H9 (cell line): Measurements from ENCODE around the gene ABCB8. TPM values are rescaled to one million over a fixed set of nuclear protein-coding genes. Genes with fewer than 3 reads are reported as not detected.

ENCODE experiments used
- DNase-seq: peaks from one replicate; pipeline ENCODE4 v3.0.0-alpha.2; 2017
- H2AFZ ChIP-seq: one replicate; pipeline ENCODE4 v1.6.1; 2013; ENCODE audit warnings: mild to moderate bottlenecking, low read length, control low read depth, moderate library complexity
- H2AK5ac ChIP-seq: 2 replicates; pipeline ENCODE4 v1.6.1; 2013; ENCODE audit warnings: low read length, control low read depth, mixed read lengths; ENCODE audit not compliant: insufficient read length
- H2BK120ac ChIP-seq: one replicate; pipeline ENCODE4 v1.6.1; 2013; ENCODE audit warnings: low read depth, mild to moderate bottlenecking, low read length, control low read depth, inconsistent platforms; ENCODE audit not compliant: poor library complexity, severe bottlenecking
- H2BK12ac ChIP-seq: 2 replicates; pipeline ENCODE4 v1.6.1; 2013; ENCODE audit warnings: low read length, control low read depth, mixed read lengths, low read depth; ENCODE audit not compliant: insufficient read length
- H2BK15ac ChIP-seq: 2 replicates; pipeline ENCODE4 v1.6.1; 2013; ENCODE audit warnings: low read depth, low read length, control low read depth
- H2BK20ac ChIP-seq: one replicate; pipeline ENCODE4 v1.6.1; 2013; ENCODE audit warnings: low read depth, mild to moderate bottlenecking, low read length, control low read depth, inconsistent platforms; ENCODE audit not compliant: poor library complexity, severe bottlenecking
- H2BK5ac ChIP-seq: 2 replicates; pipeline ENCODE4 v1.6.1; 2013; ENCODE audit warnings: low read length, control low read depth, mixed read lengths; ENCODE audit not compliant: insufficient read length
- H3K14ac ChIP-seq: 2 replicates; pipeline ENCODE4 v1.6.1; 2013; ENCODE audit warnings: low read length, control low read depth; ENCODE audit not compliant: insufficient read depth
- H3K18ac ChIP-seq: 2 replicates; pipeline ENCODE4 v1.6.1; 2013; ENCODE audit warnings: low read depth, mild to moderate bottlenecking, mixed read lengths, low read length, control low read depth; ENCODE audit not compliant: insufficient read length
- H3K23ac ChIP-seq: 2 replicates; pipeline ENCODE4 v1.6.1; 2013; ENCODE audit warnings: low read length, control low read depth, mixed read lengths, low read depth; ENCODE audit not compliant: insufficient read length
- H3K23me2 ChIP-seq: 2 replicates; pipeline ENCODE4 v1.6.1; 2013; ENCODE audit warnings: low read depth, mild to moderate bottlenecking, mixed read lengths, low read length, control low read depth; ENCODE audit not compliant: insufficient read length, poor library complexity, severe bottlenecking
- H3K27ac ChIP-seq: 2 replicates; pipeline ENCODE4 v1.5.1; 2013; ENCODE audit warnings: low read length, control low read depth, mixed read lengths, low read depth; ENCODE audit not compliant: insufficient read length
- H3K27me3 ChIP-seq: 2 replicates; pipeline ENCODE4 v1.6.1; 2013; ENCODE audit warnings: low read length, control low read depth, inconsistent platforms; ENCODE audit not compliant: insufficient read depth
- H3K4ac ChIP-seq: 2 replicates; pipeline ENCODE4 v1.6.1; 2013; ENCODE audit warnings: low read depth, mild to moderate bottlenecking, control low read depth, inconsistent platforms, low read length, moderate library complexity
- H3K4me1 ChIP-seq: 2 replicates; pipeline ENCODE4 v1.6.1; 2013; ENCODE audit warnings: low read length, control low read depth, inconsistent platforms; ENCODE audit not compliant: insufficient read depth
- H3K4me2 ChIP-seq: 2 replicates; pipeline ENCODE4 v1.6.1; 2013; ENCODE audit warnings: low read length, control low read depth, mixed read lengths; ENCODE audit not compliant: insufficient read length, insufficient read depth
- H3K56ac ChIP-seq: 2 replicates; pipeline ENCODE4 v1.6.1; 2013; ENCODE audit warnings: low read depth, mild to moderate bottlenecking, mixed read lengths, low read length, control low read depth; ENCODE audit not compliant: insufficient read length
- H3K79me1 ChIP-seq: 2 replicates; pipeline ENCODE4 v1.6.1; 2013; ENCODE audit warnings: low read depth, mild to moderate bottlenecking, moderate library complexity, low read length, control low read depth, inconsistent platforms; ENCODE audit not compliant: insufficient read depth, poor library complexity, severe bottlenecking
- H3K79me2 ChIP-seq: 2 replicates; pipeline ENCODE4 v1.6.1; 2013; ENCODE audit warnings: low read length, control low read depth, inconsistent platforms; ENCODE audit not compliant: insufficient read depth
- H3K9ac ChIP-seq: 2 replicates; pipeline ENCODE4 v1.6.1; 2013; ENCODE audit warnings: low read length, control low read depth, mixed read lengths; ENCODE audit not compliant: insufficient read length; ENCODE audit errors: extremely low read depth
- H3K9me3 ChIP-seq: one replicate; pipeline ENCODE4 v1.6.1; 2013; ENCODE audit warnings: low read depth, low read length, inconsistent platforms; ENCODE audit not compliant: control insufficient read depth
- H3T11ph ChIP-seq: one replicate; pipeline ENCODE4 v1.6.1; 2013; ENCODE audit warnings: mild to moderate bottlenecking, low read length, control low read depth, inconsistent platforms
- H4K20me1 ChIP-seq: one replicate; pipeline ENCODE4 v1.6.1; 2013; ENCODE audit not compliant: control insufficient read depth, insufficient read length, insufficient read depth
- H4K5ac ChIP-seq: 2 replicates; pipeline ENCODE4 v1.6.1; 2013; ENCODE audit warnings: low read depth, mild to moderate bottlenecking, mixed read lengths, low read length, control low read depth; ENCODE audit not compliant: insufficient read length
- H4K8ac ChIP-seq: replicated peaks from 2 replicates; pipeline ENCODE4 v1.6.1; 2013; ENCODE audit warnings: low read length, control low read depth, mixed read lengths, low read depth; ENCODE audit not compliant: insufficient read length
- H4K91ac ChIP-seq: 2 replicates; pipeline ENCODE4 v1.6.1; 2013; ENCODE audit warnings: low read depth, mild to moderate bottlenecking, moderate library complexity, mixed read lengths, low read length, control low read depth; ENCODE audit not compliant: insufficient read length
- H3K27ac Mint-ChIP-seq, 3 experiments: 2 replicates in 2 of 3; 3 replicates in 1 of 3; pipeline ENCODE4 v1.8.0; 2020 to 2021; ENCODE audit warnings: mixed read lengths in 3 of 3, mild to moderate bottlenecking in 1 of 3, moderate library complexity in 1 of 3
- H3K27me3 Mint-ChIP-seq: 2 replicates; pipeline ENCODE4 v1.8.0; 2021; ENCODE audit warnings: low read depth, mild to moderate bottlenecking, moderate library complexity, mixed read lengths
- H3K36me3 Mint-ChIP-seq, 3 experiments: 2 replicates in 2 of 3; 3 replicates in 1 of 3; pipeline ENCODE4 v1.8.0; 2020 to 2021; ENCODE audit warnings: low read depth in 3 of 3, mixed read lengths in 3 of 3; ENCODE audit not compliant: insufficient read depth in 1 of 3
- H3K4me1 Mint-ChIP-seq, 2 experiments: 2 replicates each; pipeline ENCODE4 v1.8.0; 2020; ENCODE audit warnings: mixed read lengths in 2 of 2
- H3K4me3 Mint-ChIP-seq, 2 experiments: 2 replicates in 1 of 2; 3 replicates in 1 of 2; pipeline ENCODE4 v1.8.0; 2020 to 2021; ENCODE audit warnings: mild to moderate bottlenecking in 2 of 2, mixed read lengths in 2 of 2, moderate library complexity in 1 of 2
- H3K9me3 Mint-ChIP-seq, 2 experiments: 2 replicates in 1 of 2; 3 replicates in 1 of 2; pipeline ENCODE4 v1.8.0; 2020; ENCODE audit warnings: mild to moderate bottlenecking in 2 of 2, mixed read lengths in 2 of 2, moderate library complexity in 1 of 2
- CTCF ChIP-seq: fragments of 200-600 bp; sonication (generic); conservative IDR thresholded peaks from 3 replicates; pipeline ENCODE4 v1.8.0; 2021; ENCODE audit warnings: antibody characterized with exemption, mild to moderate bottlenecking
- WGBS: extraction: QIAGEN DNeasy Blood & Tissue Kit; methylation state at CpG from one replicate; pipeline ENCODE4 v1.1.7; 2013; ENCODE audit warnings: missing lambda C conversion rate, low lambda C conversion rate, mixed read lengths; ENCODE audit not compliant: insufficient read length; ENCODE audit errors: extremely low coverage; 5-methylcytosine and 5-hydroxymethylcytosine counted together
- total RNA-seq: library from RNA; stranded (reverse); gene quantifications from 2 replicates; pipeline ENCODE4 v1.2.1, GENCODE V29; 2021

Gene ABCB8
- total RNA-seq, 1 experiment from 2014 or later: 22.1 TPM

DNA sequence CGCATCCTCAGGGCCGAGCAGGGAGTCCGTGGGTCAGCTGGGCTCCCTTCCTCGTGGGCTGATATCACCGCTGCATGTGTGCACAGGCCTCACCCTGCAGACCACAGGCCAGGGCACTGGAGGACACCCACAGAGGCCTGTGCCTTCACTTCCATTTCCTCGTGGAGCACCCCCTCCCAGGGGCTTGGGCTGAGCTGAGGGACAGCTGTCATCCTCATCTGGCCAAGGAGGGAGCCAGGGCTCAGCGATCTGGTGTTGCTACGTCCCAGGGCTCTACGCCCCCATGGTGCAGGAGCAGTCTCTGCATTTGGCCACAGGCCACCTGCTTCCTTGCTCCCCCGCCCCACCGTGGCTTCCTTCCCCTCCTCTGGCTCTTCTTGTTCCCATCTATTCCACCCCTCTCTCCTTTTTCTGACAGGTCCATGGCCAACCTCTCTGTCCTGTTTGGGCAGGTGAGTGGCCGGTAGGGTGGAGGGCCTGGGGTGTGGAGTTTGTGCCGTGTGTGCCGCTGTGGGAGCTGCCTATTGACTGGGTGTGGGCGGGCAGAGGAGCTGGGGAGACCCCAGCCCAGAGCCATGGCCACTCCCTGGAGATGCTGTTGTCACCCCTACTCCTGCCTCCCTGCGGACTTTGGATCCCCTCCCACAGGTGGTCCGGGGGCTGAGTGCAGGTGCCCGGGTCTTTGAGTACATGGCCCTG is 11.7 kb downstream of the ABCB8 start:
- no peaks in the 10 kb centered on the region for H3K79me1 ChIP-seq
- H3K9me3 ChIP-seq: no peaks in the 10 kb centered on the region
- H4K5ac ChIP-seq: no peak overlapping the region
- no peak overlapping the region for H3T11ph ChIP-seq
- no peak overlapping the region for H3K4ac ChIP-seq
- Mint-ChIP-seq H3K9me3 (no peaks in the 10 kb centered on the region; a peak in 1 of 5 replicates), H3K4me3 (no peak overlapping the region), H3K36me3 (peaks cover 0 to 5% (median 4%) of the 10 kb centered on the region in 3 experiments; a peak in 4 of 7 replicates), H3K27ac (no peak overlapping the region), H3K27me3 (peaks cover 5% of the 10 kb centered on the region), H3K4me1 (peaks cover 2% of the 10 kb centered on the region in 2 experiments; a peak in 1 of 4 replicates)
- no peak overlapping the region for H2AFZ ChIP-seq
- H2BK15ac ChIP-seq: no peak overlapping the region
- no peak overlapping the region for H3K27ac ChIP-seq
- no peak for TF ChIP-seq CTCF
- no peak overlapping the region for H4K8ac ChIP-seq
- H3K56ac ChIP-seq: no peak overlapping the region
- no peak overlapping the region for H3K18ac ChIP-seq
- no peaks in the 10 kb centered on the region for H3K79me2 ChIP-seq
- WGBS: no CpG with 5 or more reads among the region's 18 CpGs
- H3K23ac ChIP-seq: no peak overlapping the region
- H2AK5ac ChIP-seq: no peak overlapping the region
- no peak overlapping the region for H3K9ac ChIP-seq
- H3K14ac ChIP-seq: no peak overlapping the region
- no peaks in the 10 kb centered on the region for H3K27me3 ChIP-seq
- H2BK12ac ChIP-seq: no peak overlapping the region
- H3K23me2 ChIP-seq: no peaks in the 10 kb centered on the region
- no peaks in the 10 kb centered on the region for H3K4me1 ChIP-seq
- H2BK20ac ChIP-seq: no peak overlapping the region
- H4K20me1 ChIP-seq: no peaks in the 10 kb centered on the region
- no peak overlapping the region for H4K91ac ChIP-seq
- no peak overlapping the region for H3K4me2 ChIP-seq
- no peak overlapping the region for H2BK120ac ChIP-seq
- DNase-seq: no peak
- H2BK5ac ChIP-seq: no peak overlapping the region
